NOMO-1 treated with dmso at 0.1 percent for 144 hours (cell line): ENCODE measurements around the gene CAPN2.

Experiments
- DNase-seq: peaks from one replicate; lab custom pipeline; 2025; ENCODE audit not compliant: unreplicated experiment; lab: John Stamatoyannopoulos, UW

CAPN2 gene

GRCh38 chr1:223712194-223712849 lies at the start of gene CAPN2:
CAPN2 (plus strand) TSS chr1:223712539; CDS start chr1:223712641, 102 bp downstream.
- peak; percentile 56 for DNase-seq

DNA sequence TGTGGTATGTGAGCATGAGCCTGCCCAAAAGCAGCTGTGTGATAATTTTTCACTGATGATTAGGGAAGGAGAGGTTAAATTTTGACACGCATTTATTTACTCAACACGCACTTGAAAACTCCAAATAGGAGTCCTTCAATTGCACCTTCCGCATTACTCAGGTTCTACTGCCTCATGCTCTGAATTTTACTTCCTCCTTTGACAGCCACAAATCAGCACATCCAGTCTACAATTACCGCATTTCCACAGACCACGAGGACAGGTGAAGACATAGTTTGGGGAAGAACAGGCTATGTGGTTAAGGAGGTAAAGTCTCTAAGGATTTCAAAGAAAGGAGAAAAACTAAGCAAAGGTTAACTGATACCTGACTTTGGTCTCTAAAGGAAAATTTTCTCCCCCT lies 49.4 kb upstream of the CAPN2 start:
- peak; percentile 72 for DNase-seq

GRCh38 chr1:223664106-223664505 lies 48.2 kb upstream of the CAPN2 start:
- no peak for DNase-seq

DNA sequence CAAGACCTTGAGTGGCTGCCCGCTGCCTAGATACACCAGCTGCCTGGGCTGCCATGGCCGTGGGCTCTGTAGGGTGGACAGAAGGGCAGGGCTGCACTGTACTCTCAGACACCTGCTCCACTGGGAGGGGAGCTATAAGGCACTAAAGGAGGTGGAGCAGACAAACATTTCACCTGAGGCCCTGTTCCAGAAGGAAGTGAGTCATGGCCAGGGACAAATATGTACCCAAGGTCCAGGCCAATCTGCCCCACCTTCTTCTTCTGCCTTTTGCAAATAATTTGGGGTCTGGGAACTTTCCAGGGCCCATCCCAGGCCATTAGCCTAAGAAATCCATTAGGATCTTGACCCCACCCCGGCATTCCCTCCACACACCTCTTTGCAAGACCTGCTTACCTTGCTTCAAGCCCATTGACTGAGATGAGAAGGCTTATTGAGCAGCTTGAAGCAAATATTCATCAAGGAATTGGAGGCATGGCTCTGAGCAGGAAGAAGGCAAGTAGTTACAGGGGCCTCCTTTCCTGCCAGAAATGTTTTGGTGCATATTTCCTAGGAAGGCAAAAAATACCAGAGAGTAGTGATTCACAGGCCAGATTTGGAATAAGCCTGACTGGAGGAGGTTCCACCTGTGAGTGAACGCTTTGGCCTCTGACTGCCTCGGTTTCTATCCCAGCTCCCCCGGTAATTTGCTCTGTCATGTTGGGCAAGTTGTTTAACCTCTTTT lies 46.6 kb upstream of the CAPN2 start, which contains the start of gene CAPN8:
CAPN8 (minus strand) TSS at position 110 of the 721 bp plus-strand sequence; CDS start at position 55, 55 bp downstream.
- DNase-seq, result no peak

- no peak for DNase-seq
Measured at GRCh38 chr1:223667484-223668182, 44.7 kb upstream of the CAPN2 start.

DNA sequence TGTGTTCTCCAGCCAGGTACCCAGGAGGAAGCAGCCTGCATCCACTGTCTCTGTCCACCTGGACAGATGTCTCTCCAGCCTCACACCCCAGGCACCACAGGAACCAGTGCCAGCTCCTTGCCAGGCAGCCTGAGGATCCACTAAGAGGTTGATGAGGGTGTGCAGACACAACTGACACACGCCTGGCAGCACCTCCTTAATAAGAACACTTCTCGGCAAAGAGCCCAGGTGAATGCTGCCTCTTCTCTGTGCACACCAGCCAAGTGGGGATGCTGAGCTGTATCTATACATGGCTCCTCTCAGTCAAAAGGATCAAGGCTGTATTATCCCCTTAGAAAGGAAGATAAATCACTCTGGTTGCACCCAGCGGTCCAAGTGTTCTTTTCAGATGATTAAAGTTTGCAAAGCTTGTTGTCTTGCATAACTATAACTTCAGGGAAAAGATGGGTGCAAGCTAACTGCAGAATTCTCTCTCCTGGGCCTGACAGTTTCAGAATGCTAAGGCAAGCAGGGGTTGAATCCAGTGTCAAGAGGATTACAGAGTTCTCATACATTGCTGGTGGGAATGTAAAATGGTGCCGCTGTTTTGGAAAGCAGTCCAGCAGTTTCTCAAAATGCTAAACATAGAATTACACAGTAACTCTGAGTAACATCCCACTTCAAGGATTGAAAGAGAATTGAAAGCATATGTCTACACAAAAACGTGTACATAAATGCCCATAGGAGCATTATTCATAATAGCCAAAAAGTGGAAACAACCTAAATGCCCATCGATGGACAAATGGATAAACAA lies 43.1 kb upstream of the CAPN2 start:
- no peak for DNase-seq

DNA sequence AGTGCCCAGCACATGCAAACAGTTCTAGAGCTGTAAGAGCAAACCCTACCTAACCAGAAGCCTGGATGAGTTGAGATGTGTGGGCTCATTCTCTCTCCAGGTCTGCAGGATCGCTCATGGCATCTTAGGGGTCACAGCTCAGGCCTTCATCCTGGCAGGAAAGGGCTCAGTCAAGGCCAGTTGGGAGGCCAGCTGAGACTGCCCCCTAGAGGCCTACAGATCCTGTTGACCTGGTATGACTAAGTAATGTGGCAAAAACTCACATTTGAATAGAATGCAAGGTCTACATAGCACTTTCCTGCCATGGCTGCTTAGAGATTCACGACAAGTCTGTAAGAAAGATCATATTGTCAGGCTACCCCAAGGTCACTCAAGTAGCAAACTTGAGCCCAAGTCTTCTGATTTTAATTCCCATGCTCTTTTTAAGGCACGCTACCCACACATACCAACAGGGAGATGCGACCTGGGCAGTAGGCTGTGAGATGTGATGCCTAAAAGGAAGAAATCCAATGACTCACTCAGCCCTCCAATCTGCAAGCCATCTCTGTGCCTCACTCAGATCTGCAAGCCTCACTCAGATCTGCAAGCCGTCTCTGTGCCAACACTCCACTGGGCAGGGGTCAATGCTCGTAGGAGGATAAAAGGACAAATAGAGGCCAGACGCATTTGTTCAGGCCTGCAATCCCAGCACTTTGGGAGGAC lies 41.7 kb upstream of the CAPN2 start:
- no peak for DNase-seq

- no peak for DNase-seq
Measured at GRCh38 chr1:223674119-223674890, 38.0 kb upstream of the CAPN2 start.

DNA sequence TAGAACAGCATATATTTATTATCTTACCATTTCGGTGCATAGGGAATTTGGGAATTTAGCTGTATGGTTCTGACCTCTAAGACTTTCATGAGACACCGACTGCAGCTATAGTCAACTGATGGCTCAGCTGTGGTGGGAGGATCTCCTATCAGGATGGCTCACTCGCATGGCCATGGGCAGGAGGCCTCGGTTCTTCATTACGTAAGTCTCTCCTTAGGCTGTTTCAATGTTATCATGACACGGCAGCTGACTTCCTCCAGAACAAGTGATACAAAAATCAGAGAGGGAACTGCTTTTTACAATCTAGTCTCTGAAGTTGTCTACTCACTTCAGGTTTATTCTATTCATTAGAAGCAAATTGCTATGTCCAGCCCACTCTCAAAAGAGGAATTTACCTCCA lies 33.5 kb upstream of the CAPN2 start:
- DNase-seq, result peak; percentile 27

GRCh38 chr1:223680188-223680587 lies 32.2 kb upstream of the CAPN2 start:
- DNase-seq, result no peak

DNA sequence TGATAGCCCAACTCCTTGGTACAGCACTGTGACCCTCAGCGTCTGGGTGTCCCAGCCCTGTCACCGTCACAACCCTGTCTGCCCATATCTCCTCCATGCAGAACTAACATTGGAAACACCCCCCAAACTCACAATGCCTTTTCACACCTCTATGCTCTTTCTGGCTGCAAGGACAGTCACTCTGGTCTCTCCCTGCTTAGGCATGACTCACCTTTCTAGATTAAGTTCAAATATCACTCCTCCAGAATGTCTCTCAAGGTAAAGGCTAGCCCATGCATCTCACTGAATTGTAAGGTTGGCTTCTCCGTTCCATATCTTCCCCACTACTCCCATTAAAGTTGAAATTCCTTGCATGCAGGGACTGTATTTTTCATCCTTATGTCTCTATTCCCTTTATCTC lies 29.8 kb upstream of the CAPN2 start:
- DNase-seq, result no peak

DNA sequence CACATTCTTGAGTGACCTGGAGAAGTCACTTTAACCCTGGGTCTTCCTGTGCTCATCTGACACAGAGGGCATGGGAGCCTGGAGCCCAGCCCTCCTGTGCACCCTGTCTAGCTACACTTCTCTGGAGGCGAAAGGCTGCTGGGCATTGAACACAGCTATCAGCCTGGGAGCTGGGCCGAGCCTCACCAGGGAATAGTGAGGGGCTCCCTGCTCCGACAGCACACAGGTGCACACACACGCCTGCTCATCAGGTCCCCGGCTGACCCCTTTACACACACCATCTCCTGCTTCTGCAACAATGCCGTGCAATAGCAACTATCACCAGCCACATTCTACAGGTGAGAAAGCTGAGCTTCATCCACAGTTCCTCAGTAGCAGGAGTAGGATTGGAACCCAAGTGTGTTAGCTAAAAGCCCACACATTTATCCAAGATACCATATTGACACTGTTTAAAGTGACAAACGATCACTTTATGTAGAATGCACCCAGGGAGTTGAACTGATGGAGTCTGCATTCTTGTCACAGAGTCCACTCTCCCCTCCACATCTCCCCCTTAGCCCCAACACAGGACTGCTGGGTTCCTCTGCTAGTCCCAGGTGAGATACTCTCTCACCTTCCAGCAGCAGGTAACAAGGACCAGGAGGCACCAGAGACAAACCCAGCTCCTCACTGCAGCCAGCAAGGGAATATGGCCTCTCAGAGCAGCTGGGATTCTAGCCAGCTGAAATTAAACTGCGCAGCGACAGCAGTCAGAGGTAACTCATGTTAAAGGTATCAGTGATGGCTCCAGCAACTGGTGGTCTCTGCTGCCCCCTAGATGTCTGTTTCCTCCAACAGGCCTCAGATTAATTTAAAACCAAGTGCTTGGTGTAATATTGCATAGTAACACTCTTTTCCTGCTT lies 28.5 kb upstream of the CAPN2 start:
- DNase-seq, result no peak

DNA sequence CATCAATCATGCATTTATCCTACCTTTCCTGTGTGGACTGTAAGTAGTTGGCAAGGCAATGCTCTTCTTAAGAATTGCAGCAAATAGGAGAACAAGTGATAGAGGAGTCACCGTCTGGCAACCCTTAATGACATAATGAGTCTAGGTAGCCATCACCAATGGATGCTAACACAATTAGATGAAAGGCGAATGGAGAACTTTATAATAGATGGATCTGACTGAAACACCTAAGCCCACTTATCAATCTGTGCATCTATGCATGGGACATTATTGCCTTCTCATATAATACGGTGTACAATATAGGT lies 27.9 kb upstream of the CAPN2 start:
- DNase-seq, result no peak

GRCh38 chr1:223691121-223691520 lies 21.2 kb upstream of the CAPN2 start:
- no peak for DNase-seq

DNA sequence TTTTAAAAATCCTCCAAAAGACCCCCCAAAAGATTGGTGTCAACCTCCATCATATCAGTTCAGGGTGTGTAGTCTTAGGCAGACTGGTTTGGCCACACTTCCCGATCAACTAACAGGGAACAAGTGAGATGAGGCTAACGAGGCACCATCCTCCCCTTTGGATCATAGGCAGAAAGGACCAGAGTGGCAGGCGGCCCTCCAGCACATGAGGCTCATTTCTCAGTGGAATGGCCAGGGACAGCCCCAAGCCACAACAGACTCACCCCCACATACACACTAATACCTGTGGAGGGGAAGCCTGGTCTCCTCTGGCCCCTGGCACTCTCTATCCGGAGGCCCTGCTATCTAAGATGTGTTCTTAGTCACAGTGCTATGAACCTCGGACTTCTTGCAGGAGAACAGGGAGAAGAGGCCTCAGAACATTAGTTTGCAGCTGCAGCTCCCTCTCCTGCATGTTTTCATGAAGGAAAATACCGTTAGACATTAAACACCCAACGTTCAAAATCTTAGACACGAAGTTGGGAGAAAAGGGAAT lies 17.3 kb upstream of the CAPN2 start:
- no peak for DNase-seq

DNA sequence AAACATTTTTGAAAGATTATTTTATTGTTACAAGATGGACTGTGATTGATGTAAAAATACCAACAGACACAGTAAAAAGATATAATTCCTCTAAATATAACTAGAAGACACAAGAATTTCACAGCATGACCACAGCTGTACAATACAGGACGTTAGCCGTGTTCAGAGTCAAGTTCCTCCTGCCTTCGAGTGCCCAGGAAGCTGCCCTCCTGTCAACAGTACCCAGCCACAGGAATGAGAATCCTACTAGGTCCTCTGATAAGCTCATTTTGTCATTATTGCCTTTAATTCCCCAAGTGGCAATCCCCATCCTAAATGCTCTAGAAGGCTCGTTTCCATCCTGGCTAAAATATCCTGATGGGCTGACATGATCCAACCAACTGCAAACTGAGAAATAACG lies 16.4 kb upstream of the CAPN2 start:
- DNase-seq, result no peak

DNA sequence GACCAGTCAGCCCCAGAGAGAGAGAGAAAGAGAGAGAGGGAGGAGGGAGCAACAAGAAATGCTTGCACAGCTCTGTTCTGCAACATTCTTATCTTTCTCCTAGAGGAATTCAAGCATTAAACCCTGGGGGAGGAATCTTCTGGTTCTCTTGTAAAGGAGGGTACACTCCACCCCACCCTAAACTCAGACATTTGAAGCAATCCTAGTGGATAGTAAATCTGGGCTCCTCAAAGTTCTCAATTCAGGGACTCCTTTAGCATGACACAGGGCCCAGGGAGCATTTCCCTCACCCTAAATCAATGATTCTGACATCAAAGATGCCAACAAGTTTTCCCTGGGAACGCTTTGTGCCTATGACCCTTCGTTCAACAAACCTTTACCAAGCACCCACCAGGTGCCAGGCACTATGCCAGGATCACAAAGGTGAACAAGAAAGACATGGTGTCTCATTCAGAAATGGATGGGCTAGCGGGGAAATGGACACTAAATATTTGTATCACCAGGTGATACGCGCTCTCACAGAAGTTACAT lies 11.9 kb upstream of the CAPN2 start:
- no peak for DNase-seq

DNA sequence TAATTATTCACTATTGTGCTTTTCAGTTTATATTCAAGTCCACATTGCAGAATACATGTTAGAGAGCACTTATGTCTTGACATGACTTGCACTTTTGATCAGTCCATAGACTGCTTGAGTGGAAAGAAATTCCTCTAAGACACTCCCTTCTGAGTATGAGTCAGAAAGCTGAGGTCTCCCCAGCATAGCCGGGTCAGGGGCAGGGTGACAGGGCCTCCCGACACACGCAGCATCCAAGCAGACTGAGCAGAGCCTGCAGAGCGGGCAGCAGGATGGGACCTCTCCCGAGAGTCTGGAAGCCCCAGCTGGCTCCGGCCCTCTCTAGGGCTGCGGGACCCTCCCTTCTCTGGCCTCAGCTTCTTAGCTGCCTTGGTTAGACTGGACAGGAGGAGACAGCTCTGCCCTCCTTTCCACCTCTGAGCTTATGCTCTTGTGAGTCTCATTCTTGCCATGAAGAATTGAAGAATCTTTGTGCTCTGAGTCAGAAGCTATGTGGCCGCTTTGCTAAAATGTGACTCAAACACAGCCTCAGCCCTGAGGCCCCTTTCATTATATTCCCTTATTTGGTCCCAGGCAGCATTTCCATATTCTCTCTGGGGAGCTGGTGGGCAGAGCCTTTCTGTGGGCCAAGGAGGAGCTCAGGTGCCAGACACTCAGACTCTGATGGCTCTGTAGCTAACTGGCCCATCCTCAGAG lies 11.2 kb upstream of the CAPN2 start:
- no peak for DNase-seq
